Posterior cingulate gyrus (tissue), 11 donors: ENCODE results near the gene EEF1AKMT1.

Experiments used
- DNase-seq, 10 donors: peaks; one replicate each; pipeline versions ENCODE4 v3.0.0 to v3.0.0-alpha.2; 2020 to 2021; ENCODE audit warnings: mixed read lengths in 3 of 10
- intact Hi-C: fragments of 100-400 bp; cut with DNase I; formaldehyde crosslinking; loops from one replicate; pipeline ENCODE4 v1.15.1; 2023

The EEF1AKMT1 gene

DNA sequence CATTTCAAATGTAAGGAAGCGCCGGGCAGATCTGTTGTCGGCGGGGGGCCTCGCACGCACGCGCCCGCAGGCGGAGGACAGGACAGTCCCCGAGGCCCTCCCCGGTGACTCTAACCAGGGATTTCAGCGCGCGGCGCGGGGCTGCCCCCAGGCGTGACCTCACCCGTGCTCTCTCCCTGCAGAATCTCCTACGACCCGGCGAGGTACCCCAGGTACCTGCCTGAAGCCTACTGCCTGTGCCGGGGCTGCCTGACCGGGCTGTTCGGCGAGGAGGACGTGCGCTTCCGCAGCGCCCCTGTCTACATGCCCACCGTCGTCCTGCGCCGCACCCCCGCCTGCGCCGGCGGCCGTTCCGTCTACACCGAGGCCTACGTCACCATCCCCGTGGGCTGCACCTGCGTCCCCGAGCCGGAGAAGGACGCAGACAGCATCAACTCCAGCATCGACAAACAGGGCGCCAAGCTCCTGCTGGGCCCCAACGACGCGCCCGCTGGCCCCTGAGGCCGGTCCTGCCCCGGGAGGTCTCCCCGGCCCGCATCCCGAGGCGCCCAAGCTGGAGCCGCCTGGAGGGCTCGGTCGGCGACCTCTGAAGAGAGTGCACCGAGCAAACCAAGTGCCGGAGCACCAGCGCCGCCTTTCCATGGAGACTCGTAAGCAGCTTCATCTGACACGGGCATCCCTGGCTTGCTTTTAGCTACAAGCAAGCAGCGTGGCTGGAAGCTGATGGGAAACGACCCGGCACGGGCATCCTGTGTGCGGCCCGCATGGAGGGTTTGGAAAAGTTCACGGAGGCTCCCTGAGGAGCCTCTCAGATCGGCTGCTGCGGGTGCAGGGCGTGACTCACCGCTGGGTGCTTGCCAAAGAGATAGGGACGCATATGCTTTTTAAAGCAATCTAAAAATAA lies 52.1 kb downstream of the EEF1AKMT1 start:
- DNase-seq: peak in 5 of 10 donors; percentile 42 to 92 (median 61)
- intact Hi-C loops: no loop called here

DNA sequence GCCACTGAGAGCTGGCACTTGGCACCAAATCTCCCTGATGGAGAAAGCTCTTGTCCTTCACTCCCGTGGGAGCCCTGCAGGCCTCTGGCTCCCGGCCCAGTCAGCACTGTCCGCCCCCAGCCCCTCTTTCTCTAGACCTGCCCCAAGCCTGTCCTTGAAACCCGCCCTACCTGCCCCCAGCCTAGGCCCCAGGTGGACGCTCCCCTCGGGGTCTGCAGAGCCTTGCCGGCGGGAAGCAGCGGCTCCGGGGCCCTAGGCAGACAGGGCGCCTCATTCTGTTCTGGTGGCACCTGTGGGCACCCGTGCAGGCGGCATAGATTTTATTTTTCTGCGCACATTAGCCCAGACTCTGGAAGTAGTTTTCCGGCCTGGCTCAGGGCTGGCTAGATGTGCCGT lies 52.7 kb downstream of the EEF1AKMT1 start:
- intact Hi-C loops: no loop called here
- DNase-seq: peak in 1 of 10 donors; percentile 79

DNA sequence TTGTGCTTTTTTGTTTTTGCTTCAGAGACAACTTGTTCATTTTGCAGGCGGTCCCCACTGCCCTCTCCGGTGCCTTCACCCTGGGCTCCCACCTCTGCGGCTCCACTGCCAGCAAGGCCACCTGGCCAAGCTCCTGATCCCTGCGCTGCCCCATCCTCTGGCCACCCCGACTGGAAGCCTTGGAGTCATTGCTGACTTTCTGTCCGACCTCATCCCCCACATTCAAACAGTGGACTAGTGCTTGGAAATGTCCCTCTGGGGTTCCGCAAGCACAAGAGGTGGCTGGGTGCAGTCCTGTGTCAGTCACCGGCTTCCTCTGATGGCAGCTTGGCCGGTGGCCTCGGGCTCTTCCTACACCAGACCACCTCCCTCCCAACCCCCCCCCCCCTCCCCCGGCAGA lies 53.3 kb downstream of the EEF1AKMT1 start:
- peak in 1 of 10 donors; percentile 73 for DNase-seq
- intact Hi-C loops: no loop called here

DNA sequence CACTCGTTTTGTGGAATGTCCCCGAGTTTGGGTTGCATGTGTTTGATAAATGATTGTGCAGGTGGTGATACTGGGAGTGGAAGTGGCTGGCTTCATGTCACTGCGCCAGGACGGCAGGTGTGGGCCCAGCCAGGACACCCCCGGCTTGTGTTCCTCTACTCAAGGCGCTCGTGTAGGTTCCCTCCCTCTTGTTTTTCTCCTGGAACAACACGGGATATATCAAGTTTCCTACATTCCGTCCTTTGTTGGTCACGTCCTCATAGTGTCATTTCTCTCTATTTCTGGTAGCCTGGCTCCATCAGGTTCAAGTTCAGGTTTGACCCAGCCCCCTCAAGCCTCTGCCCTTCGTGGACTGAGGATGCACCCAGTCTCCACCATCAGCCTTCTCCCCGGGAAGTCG lies 54.0 kb downstream of the EEF1AKMT1 start:
- intact Hi-C loops: no loop called here
- DNase-seq: no peak

DNA sequence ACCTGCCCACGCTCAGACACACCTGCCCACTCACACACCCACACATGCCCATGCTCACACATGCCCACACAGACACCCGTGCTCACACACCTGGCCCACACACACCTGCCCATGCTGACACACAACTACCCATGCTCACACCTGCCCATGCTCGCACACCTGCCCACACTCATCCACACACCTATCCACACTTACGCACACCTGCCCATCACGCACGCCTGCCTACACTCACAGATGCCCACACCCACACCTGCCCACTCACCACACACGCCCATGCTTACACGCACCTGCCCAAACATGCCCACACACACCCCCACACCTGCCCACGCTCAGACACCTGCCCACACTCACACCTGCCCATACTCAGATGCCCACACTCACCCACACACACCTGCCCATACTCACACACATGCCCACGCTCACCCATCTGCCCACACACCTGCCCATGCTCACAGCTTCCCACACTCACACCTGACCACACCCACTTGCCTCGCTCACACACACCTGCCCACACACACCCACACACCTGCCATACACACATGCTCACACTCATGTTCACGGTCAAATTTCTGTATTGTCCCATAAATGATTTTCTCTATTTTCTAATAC lies 54.7 kb downstream of the EEF1AKMT1 start:
- peak in 1 of 10 donors; percentile 62 for DNase-seq
- intact Hi-C loops: no loop called here

DNA sequence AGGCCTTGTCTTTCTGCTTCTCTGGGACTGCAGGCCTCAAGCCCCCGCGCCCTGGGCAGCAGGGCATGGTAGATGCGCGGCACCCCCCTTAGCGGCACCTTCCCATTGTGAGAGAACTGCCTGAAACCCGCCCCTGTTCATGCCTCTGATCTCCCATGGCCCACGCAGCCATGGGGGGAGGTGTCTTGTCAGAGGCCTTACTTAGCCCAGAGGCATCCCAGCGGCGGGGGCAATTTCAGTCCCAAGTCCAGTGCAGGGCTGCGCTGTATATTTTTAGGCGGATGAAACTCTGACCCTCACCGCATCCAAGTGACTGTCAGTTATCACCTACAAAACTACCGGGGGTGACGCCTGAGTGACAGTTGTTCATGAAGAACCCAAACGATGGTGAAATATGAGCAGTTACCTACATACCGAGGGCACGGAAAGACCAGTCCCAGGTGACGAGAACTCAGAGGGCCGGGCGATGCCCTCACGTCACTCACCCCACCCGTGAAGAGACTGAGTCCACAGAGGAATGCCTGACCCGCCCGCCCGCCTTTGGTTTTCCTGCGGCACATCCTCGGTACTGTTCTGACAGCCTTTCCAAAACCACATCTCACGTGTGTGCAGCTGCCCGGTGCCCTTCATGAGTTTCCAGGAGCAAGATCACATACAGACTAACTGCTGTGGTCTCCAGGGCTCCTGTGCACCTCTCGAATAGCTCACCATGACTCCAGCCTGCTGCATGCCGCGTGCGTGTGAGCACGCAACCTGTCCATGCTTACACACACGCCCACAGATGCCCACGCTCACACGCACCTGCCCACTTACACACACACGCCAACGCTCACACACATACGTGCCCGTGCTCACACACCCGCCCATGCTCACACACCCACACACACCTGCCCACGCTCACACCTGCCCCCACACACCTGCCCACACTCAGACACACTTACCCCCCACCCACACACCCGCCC lies 55.9 kb downstream of the EEF1AKMT1 start:
- intact Hi-C loops: no loop called here

DNA sequence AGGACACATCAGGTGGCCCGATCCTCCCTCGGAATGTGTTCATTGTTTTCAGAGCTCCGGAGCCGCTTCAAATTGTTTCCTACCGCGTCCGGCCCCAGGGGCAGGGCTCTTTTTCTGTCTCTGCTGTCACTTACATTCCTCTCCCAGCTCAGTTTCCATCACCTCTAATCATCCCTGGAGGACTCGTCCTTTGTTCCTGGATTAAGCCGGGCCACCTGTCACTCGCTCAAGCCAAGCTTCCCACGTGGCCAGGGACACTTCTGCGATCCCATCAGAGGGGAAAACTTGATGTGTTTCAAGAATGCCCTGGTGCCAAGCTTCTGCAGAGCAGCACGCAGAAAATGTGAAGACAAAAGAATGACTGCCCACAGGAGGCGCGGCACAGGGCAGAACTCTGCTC lies 56.8 kb downstream of the EEF1AKMT1 start:
- DNase-seq: peak in 1 of 10 donors; percentile 39
- intact Hi-C loops: no loop called here

More for the DNA sequence above, 55.9 kb downstream of the EEF1AKMT1 start:
- DNase-seq: no peak

DNA sequence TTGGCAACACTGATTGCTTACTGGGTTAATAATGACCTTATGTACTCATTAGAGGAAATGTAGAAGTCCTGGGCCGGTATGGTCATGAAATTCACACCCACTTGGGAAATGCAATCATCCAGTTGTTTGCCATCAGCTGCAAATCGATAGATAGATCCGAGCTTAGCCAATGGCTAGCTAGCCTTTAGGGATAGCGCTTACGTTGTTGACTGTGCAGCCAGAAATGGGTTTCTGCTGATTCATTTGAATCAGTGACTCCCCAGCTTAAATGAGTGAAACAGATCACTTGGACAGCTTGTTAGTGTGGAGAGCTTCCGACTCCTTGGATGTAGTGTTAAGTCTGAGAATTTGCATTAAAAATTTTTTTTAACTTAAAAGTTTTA lies 58.4 kb downstream of the EEF1AKMT1 start:
- intact Hi-C loops: no loop called here
- no peak for DNase-seq

DNA sequence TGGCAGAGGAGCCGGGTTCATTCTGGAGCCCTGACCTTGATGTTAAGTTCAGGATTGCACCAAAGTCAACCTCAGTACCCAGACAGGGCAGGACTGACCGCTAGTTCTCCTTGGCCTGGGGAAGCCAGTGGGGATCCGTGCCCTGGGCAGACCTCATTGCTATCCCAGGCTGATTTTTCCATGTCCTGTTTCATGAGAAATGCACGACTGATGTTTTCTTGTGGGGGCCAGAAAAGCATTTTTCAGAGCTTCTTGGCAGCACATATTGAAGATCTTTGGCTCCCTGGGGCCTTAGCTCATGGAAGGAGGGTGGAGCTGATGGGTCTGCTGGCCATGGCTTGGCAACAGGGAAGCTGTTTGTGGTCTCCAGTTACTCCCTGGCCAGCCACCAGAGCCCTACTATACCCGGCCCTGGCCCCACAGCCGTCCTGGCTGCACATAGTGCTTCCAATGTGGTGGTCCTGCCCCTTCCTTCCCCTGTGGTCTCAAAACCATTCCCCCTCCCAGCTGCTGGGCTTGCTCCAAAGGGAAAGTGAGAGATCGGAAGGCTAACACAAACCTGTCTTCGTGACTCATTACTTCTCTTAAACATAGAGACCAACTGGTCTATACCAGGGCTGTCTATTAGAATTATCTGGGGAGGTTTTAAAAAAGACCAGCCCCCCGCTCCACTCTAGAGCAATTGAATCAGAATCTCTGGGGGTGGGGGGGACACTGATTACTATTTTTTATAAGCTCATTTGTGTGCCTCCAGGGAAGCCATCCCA lies 59.0 kb downstream of the EEF1AKMT1 start:
- intact Hi-C loops: no loop called here
- DNase-seq: no peak

DNA sequence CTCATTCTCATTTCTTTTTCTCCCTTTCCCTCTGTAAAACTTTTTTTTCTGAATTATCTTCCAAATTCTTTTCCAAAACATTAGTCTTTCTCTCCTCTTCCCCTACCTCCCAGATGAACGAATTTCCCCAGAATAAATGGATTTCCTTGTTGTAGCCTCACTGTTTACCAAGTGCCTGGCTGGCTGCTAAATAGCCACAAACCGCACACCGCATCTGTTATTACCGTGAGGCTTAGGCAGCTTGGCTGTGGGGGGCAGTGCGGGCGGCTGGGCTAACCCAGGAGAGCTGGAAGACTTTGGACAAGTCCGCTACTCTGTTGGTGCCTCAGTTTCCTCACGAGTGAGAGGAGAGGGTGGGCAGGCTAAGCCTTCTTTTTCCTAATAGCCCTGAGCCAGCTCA lies 59.6 kb downstream of the EEF1AKMT1 start:
- intact Hi-C loops: no loop called here
- no peak for DNase-seq

DNA sequence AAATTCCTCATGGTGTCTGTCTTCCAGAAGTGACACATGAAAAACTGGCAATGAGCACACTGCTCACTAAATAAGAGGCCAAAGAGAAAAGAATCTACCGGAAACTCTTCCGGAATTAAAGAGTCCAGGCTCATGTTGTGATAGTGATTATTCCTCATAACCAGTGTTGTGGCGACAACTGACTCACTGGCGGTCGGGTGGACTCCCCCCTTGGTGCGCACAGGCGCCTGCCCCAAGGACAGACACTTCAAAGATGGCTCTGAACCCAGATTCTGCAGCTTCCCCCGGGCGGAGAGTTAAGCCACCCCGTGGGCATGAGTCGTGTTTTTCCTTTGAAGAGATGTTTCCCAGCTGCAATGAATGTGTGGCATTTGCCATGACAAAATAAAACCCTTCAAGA lies 60.0 kb downstream of the EEF1AKMT1 start:
- DNase-seq: peak in 4 of 10 donors; percentile 36 to 88 (median 42)

DNA sequence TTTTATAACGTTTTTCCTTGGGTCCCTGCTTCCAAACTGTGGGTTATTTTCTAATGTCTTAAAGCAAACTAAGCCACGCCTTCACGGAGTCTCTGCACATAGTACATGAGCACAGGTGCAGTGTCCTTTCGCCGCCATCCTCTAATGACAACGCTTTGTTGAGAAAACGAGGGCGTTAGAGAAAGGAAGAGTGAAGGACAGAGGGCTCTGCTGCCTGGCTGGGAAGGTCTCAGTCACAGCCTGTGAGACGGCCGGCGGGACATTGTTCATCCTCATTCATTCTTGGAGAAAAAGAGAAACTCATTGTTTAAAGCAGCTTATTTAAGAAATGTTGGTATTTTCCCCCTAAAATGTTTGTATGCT lies 60.8 kb downstream of the EEF1AKMT1 start:
- peak in 1 of 10 donors; percentile 73 for DNase-seq
- intact Hi-C loops: loop anchor here (2.0 kb wide), 4 partner anchors 116 to 218 kb away; no protein-coding TSS in a partner anchor

More for the DNA sequence above, 60.0 kb downstream of the EEF1AKMT1 start:
- intact Hi-C loops: loop anchor here (2.0 kb wide), 4 partner anchors 115 to 219 kb away; no protein-coding TSS in a partner anchor

DNA sequence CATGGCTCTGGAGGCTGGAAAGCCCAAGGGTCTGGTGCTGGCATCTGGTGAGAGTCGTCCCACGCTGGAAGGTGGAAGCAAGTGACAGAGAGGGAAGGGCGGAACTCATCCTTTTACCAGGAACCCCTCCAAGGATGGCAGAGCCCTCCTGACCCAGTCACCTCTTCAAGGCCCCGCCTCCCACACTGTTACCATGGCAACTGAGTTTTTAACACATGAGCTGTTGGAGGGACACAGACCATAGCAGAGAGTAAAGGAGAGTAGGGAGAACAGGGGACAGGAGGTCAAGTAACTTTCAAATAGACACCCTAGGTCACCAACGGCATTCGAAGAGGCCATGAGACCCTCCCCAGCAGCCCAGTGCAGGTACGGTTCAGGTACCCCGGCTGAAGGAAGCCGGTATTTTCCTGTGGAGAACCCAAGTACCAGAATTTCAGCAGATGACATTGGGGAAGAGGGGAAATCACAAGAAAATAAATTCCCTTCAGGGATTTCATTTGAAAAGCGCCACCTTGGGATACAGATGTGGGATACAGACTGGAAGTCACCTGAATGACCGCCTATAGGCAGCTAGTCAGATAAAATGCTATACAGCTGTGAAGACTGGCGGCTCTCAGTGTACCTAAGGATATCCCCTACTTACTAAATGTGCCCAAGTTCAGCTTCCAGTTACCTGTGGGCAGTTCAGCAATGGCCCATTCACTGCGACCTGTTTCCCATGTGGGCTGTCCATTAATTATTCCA lies 62.3 kb downstream of the EEF1AKMT1 start:
- no peak for DNase-seq
- intact Hi-C loops: loop anchor here (2.0 kb wide), 4 partner anchors 117 to 217 kb away; no protein-coding TSS in a partner anchor

DNA sequence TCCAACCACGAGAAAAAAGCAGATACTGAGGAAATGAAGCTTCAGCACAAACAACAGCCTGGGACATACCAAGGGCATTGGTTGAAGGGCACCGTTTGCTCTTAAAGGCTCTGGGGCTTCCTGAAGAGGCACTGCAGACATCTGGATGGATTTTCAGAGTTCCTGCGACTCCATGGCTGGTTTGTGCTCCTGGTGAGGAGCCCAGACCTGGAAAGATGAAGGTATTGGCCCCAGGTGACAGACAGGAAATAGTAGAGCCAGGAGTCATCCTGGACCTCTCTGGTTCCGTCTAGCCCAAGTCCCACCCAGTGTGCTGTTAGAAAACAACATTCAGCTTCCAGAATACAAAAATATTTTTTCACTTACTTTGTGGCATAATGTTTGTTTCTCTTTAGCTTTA lies 64.0 kb downstream of the EEF1AKMT1 start:
- no peak for DNase-seq
- intact Hi-C loops: no loop called here

DNA sequence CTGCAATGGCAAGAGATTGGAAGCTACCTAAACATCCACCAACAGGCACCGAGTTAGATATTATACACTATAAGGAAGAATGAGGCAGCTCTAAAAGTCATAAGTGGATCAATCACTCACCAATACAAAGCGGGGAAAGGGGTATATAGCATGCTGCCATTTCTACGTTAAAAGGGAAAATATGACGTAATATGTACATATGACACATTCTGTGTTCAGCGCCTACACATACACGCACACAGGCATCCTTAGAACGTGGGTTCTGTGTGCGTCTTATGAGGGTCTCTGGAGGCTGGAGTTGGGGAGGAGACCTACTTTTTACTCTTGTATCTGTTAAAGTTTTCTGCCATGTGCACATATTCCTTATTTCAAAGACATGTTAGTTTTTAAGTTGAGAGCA lies 64.4 kb downstream of the EEF1AKMT1 start:
- intact Hi-C loops: no loop called here
- no peak for DNase-seq

DNA sequence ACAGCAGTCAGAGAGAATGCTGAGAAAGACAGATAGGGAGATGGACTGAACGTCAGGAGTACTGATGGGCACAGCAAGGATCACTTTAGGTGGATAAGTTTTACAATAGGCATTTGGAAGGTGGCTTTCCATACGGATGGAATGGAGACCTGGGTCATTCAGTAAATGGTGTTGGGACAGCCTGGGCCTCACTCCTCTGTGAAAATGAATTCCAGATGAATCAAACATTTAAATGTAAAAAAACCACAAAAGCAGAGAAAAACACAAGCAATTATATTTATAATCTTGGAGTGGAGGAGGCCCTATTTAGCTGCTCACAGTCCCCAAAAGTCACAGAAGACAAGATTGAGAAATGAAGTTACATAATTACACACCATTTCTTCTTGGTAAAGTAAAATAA lies 65.5 kb downstream of the EEF1AKMT1 start:
- intact Hi-C loops: no loop called here

DNA sequence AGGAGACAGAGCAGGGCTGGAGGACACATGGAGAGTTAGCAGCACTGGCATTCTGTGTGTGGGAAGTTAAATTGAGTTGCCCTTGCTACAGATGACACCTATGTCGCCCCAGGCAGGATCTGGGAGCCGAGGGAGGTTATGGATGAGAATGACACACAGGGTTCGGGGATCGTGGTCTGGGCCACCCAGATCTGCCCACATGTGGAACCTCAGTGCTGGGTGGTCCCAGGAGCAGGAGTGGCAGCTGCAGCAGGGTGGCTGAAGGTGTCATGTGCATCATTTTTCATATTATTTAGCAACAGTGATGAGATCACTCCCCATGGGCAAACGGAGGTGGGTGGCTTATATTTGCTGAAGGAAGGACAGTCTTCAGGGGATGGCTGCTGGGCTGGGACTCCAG lies 67.1 kb downstream of the EEF1AKMT1 start:
- intact Hi-C loops: no loop called here
- DNase-seq: no peak

More for the DNA sequence above, 65.5 kb downstream of the EEF1AKMT1 start:
- no peak for DNase-seq

DNA sequence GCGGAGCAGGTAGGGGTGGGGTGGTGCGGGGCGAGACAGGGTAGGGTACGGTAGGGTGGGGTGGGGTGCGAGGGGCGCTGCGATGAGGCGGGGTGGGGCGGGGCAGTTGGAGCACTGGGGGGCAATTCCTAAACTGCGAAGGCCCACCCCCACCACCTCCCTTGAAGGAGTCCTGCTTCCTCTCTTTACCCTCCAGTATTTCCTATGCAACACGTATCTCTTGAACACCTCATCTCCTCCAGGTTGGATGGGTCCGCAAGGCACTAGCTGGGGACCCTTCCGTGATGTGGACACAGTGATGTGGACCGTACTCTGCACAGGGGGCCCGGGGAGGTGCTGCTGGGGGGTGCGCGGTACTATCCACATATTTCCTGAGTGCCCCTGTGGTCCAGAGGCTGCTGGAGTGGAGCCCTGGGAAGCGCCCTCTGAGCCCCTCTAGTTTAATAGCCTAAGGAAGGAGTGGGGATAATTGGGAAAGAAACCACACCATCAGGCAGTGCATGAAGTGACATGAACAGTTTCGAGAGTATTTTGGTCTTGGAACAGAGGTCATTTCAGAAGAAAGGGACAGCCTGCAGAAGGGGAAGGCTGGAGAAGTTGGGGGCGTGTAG lies 69.2 kb downstream of the EEF1AKMT1 start:
- intact Hi-C loops: loop anchor here (5.0 kb wide), 3 partner anchors 68 to 177 kb away; partner anchors contain the start of genes CRYL1, EEF1AKMT1 and IFT88
- no peak for DNase-seq
